HG03378 (cell line): ENCODE data around the gene KISS1R.

Experiments
- ATAC-seq: cut with Tn5 transposase; IDR thresholded peaks from one replicate; pipeline ENCODE4 v1.9.1; 2021; ENCODE audit warnings: mild to moderate bottlenecking, moderate library complexity; ENCODE audit not compliant: unreplicated experiment

Gene KISS1R

DNA sequence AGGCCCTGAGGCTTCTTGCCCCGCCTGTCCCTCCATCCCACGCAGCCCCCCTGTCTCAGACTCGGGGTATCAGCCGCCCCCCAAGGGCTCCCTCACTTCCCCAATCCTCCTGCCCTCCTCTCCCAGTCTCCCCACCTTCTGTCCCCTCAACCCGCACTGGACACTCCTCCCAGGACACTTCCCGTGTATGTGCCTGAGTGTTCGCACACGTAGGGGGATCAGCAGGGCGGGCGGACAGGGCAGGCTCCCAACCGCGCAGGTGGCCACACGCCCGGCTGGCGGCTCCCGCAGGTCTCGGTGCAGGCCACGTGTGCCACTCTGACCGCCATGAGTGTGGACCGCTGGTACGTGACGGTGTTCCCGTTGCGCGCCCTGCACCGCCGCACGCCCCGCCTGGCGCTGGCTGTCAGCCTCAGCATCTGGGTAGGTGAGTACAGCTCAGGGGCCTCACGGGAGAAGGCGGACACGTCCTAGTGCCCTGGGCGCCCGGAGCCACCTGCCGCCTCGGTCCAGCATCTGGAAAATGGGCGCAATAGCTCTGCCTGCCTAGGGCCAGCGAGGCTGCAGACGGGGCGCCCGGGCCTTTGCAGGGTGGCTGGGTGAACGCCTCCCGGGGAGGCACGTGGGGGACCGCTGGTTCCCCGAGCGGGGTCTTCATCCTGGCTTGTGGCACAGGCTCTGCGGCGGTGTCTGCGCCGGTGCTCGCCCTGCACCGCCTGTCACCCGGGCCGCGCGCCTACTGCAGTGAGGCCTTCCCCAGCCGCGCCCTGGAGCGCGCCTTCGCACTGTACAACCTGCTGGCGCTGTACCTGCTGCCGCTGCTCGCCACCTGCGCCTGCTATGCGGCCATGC is 2.3 kb downstream of the KISS1R start:
- no peak for ATAC-seq

DNA sequence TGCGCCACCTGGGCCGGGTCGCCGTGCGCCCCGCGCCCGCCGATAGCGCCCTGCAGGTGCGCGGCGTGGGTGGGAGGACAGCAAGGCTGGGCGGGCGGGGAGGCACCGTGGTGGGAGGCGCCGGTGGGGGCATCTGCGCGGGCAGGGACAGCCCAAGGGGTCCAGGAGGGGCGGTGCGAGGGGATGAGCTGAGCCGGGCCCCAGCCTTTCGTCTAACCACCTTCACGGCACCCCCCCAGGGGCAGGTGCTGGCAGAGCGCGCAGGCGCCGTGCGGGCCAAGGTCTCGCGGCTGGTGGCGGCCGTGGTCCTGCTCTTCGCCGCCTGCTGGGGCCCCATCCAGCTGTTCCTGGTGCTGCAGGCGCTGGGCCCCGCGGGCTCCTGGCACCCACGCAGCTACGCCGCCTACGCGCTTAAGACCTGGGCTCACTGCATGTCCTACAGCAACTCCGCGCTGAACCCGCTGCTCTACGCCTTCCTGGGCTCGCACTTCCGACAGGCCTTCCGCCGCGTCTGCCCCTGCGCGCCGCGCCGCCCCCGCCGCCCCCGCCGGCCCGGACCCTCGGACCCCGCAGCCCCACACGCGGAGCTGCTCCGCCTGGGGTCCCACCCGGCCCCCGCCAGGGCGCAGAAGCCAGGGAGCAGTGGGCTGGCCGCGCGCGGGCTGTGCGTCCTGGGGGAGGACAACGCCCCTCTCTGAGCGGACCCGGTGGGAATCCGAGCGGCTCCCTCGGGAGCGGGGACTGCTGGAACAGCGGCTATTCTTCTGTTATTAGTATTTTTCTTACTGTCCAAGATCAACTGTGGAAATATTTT is 3.1 kb downstream of the KISS1R start:
- ATAC-seq, result no peak

DNA sequence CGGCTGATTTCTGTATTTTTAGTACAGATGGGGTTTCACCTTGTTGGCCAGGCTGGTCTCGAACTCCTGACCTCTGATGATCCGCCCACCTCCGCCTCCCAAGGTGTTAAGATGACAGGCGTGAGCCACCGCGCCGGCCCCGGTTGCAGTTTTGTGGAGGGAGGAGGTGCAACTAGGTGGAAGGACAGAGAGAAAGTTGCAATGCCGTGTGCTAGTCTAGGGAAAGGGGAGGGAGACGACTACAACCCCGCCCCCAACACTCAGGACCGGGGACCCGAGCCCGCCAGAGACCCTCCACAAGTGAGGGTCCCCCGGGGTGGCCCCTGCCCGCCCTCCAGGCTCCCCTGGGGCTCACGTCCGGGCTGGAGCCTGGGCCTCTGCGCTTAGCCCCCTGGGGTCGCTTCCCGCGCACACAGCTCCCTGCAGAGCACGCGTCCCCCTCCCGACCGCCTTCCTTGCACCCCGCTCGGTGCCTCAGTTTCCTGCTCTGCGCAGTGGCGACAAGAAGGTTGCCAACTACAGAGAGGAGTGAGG is 7.5 kb downstream of the KISS1R start:
- ATAC-seq, result no peak

DNA sequence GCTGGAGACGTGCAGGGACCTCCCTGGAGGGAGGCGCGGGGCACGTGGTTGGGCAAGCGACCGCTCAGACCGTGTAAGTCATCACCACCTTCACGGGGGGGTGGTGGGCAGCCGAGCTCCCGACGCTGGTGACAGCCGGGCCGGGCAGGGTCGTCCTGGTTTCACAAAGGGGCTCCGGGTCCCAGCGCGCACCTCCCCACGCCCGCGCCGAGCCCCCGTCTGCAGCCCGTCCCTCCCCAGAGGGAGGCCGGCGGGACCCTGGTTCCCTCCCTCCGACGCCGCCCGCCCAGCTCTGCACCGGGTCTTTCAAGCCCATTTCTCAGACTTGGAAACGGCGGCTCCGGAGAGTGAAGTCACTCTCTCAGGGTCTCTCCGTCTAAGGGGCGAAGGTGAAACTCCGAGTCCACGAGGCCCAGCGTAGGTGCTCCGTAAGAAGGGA is 8.0 kb downstream of the KISS1R start:
- ATAC-seq, result peak; percentile 49

DNA sequence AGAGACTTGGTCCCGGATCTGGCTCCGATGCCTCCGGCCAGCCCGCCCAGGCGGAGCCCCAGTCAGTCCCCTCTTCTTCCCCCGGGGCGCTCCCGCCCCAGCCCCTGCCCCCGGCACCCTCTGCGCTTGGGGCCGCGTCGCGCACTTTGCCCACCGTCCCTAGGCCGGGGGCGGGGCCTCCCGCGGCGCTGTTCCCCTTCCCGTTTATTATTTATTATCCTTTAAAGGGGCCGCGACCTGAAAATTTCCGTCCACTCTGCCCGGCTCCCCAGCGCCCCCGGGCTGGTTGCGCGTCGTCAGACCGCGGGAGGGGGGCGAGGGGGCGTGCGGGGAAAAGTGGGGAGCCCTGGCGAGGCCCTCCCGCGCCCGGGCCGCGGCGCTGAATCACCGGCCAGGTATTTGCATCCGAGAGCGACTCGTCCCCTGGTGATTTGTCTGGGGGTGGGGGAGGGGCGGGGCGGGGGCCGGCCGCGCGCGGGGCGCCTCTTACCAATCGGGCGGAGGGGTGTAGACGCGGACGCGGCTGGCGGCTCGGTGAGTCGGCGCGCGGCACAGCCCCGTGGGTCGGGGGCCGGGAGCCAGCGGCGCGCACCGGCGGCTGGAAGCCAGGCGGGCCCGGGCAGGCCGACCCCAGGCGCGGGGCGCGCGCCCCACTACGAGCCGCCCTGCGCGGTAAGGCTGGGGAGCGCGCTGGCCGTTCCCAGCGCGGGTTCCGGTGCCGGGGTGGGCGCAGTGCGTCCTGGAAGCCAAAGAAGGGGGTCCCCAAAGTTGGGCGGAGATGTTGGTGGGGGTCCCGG is 8.6 kb downstream of the KISS1R start, which contains the start of gene ARID3A:
Gene ARID3A (plus strand): TSS at position 510 of the 797 bp plus-strand sequence. CDS start 3,494 bp downstream, outside the sequence.
- peak; percentile 54 for ATAC-seq

DNA sequence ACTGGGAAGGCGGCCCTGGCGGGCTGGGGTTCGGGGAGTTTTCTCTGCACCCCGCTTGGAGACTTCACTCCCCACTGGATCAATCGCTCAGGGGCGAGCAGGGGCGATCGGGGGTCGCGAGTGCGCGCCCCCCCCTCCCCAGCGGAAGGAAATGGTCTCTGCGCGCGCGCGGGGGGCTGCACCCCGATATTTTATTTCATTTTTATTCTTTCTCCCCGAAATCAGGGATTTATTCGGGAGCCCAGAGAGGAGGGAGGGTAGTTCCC is 9.1 kb downstream of the KISS1R start:
- no peak for ATAC-seq

DNA sequence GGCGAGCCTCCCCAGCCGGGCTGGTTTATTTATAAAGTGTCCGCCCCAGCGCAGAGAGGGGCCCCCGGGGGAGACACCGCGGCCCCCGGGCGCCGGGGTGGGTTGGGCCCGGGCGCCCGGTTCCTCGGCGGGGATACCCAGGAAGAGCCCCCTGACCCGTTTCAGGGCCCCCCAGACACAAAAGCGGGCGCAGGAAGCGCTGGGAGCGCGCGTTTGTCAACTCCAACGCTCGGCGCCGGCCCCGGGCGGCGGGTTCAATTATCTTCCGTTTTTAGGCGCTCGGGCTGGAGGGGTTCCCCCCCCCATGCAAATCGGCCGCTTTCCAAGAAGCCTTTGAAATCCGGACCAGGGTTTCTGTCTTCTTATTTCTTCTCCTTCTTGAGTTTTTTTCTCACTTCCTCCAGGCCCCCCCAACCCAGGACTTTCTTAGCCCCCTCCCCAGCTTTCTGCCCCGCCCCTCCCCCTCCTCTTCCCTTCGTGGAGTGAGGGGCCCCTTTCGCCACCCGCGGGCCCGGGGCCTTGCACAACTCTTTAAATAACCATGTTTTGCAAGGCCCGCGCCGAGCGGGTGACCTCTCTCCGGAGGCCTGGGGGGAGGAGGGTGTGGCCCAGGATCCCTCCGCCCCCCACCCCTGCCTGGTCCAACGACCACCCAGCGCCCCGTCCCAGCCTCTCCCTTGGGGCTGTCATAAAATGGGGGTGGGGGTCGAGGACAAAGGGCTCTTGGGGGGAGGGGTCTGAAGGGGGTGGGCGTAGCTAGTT is 9.6 kb downstream of the KISS1R start:
- no peak for ATAC-seq

DNA sequence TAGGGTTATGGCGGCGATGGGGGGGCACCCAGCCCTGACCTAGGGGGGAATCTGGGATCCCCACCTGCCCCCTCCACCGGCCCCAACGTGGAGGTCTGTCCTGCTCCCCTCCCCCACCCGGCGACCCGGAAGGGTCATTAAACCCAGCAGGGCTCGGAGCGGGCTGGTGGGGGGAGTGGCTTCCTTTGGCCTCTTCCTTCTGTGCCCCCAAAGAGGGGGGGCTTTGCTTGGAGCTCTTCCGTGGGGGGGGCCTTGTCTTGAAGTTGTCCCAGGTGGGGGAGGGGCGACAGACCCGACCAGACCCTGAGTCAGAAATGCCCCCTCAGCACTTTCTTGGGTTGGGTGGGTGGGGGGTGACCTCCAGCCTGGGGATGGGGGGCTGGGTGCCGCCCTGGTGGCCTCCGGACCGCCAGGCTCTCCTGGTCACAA is 10.2 kb downstream of the KISS1R start:
- no peak for ATAC-seq

DNA sequence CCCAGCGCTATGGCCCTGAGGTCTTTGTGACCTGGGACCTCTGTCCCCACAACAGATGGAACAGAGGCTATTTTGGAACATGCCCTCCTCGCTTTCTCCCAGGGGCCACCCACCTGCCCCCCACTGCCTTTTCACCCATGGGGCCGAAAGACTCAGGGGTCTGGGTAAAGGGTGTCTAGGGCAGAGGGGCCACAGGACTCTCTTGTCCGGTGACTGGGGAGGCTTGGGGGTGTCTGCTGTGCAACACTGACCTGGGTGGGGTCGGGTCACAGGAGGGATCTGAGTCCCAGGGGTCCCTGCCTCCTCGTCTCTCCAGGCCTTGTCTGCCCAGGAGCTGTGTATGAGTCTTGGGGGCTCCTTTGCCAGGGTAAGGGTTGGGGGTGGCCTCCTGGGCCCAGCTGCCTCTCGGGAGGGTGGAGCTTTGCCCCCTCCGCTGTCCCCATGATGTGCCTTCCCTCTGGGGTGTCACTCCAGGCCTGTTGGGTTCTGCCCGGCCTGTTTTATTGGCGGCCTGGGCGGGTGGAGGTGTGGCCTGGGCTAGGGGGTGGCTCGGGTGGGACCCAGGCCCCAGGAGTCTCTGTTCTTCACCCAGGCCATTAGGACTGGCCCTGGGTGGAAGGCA is 10.8 kb downstream of the KISS1R start:
- no peak for ATAC-seq

DNA sequence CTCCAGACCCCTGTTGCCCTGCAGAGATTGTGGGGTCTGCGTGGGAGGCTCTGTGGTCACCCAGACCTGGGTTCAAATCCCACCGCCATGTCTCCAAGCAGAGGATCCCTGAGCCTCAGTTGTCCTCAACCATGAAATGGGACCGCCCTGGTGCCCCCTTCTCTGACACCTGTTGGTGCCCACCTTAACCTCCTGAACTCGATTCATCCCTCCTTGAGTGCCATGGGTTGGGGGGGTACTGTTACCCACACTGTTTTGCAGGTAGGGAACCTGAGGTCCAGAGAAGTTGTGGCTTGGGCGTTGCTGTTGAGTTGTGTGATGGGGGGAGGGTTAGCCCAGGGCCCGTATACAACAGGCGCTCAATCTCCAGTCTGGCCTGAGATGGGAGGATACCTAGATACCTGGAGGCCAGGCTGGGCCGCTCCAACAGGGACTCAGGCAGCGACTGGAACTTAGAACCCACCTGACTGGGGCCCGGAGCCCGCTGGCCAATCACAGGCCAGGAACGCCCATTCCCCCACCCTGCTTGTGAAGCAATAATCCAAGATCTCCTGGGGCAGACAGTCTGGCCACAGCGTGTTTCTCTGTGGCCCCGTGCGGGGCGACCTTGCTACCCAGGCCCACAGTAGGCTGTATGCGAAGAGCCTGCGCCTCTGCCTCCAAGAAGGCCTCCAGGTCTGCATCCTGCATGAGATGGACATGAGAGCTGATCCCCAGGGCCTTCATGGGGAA is 11.5 kb downstream of the KISS1R start:
- ATAC-seq, result no peak

DNA sequence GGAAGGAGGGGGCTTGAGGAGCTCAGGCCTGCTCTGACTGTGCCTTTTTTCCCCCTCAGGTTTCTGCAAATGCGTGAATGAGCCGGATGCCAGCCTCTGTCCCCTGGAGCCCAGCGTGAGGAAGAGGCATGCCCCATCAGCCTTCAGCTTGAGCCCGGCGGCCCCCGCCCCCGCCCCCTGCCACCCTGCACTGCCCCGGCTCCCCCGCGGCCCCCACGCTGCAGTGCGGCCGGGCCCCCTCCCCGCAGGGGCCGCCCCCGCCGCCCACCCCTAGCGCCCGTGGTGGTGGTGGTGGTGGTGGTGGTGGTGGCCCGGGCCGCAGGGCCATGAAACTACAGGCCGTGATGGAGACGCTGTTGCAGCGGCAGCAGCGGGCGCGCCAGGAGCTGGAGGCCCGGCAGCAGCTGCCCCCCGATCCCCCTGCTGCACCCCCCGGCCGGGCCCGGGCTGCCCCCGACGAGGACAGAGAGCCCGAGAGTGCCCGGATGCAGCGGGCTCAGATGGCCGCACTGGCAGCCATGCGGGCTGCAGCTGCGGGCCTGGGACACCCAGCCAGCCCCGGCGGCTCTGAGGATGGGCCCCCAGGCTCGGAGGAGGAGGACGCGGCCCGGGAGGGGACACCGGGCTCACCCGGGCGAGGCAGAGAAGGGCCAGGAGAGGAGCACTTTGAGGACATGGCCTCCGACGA is 12.2 kb downstream of the KISS1R start:
- ATAC-seq, result no peak

DNA sequence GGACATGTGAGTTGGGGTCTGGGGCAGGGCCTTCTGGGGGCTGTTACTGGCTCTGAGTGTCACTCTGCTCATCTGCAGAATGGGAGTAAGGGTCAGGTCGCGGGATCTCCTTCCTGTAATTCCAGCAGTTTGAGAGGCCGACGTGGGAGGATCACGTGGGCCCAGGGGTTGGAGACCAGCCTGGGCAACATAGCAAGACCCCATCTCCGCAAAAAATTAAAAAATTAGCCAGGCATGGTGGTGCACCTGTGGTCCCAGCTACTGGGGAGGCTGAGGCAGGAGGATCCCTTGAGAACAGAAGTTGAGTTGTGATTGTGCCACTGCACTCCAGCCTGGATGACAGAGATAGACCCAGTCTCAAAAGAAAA is 12.7 kb downstream of the KISS1R start:
- no peak for ATAC-seq

DNA sequence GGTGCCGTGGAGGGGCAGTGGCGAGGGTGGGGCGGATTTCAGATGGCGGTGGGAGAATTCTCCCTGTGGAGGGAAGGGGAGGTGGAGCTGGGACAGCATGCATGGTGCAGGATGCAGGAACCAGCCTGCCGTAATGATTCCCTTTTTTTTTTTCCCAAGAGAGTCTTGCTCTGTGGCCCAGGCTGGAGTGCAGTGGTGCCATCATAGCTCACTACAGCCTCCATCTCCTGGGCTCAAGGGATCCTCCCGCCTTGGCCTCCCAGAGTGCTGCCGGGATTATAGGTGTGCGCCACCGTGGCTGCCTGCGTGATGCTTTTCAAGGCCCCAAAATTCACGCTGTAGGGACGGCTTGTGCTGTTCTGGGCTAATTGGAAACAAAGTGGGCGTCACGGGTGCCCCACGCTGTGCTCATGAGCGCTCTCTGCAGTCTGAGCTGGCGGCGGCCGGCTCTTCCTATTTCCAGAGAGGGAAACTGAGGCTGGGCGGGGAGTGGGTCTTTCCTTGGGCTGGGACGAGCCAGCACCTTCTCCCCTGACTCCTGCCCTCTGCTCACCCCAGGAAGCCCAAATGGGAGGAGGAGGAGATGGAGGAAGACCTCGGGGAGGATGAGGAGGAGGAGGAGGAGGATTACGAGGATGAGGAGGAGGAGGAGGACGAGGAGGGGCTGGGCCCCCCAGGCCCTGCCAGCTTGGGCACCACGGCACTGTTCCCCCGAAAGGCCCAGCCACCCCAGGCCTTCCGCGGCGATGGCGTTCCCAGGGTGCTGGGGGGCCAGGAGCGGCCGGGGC is 14.9 kb downstream of the KISS1R start:
- no peak for ATAC-seq

DNA sequence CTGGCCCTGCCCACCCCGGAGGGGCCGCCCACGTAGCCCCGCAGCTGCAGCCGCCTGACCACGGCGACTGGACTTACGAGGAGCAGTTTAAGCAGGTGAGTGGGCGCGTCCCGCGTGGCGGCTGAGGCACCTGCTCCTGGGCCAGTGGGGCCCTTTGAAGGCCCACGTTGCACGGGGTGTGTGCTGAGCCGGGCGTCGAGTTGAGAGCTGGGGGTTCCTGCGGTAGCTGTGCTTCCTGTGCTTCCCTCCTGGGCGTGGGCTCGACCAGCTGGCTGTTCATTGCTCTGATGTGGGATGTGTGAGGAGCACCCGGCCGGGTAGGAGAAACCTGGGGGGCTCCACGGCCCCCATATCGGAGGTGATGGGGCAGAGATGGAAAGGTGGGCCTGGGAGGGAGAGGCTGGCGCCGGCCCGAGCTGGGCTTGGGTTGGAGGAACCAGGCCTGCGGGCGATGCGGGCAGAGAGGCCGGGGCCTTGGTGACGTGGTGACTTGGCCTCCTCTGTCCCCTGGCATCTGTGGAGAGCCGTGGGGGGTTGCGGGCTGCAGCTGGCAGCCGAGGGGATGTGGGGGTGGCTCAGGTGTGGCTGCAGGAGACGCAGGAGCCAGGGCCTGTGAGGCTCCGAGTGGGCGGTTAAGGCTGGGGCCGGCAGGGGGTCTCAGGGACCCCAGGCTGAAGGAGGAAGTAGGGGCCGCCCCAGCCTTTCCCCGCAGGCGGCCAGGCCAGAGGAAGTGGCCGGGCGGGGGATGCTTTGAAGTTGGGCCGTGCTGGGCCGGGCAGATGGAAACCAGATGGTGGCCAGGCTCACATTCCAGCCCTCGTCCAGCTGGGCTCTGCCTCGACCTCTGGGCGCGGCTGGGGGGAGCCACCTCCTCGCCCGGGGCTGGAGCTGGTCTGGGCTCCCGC is 15.8 kb downstream of the KISS1R start:
- no peak for ATAC-seq

DNA sequence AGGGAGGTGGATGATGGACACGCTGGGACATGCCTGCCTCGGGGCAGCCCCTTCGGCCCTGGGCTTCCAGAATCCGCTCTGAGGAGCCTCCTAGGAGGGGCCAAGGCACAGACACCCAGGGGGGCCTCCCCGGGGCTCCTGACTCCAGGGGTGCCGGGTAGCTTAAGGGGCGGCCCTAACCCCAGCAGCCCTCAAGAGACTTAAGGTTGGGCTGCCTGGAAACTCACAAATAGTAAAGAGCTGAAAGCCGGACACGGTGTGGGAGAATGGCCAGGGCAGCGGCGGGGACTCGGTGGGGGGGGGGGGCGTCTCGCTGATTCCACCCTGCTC is 16.4 kb downstream of the KISS1R start:
- ATAC-seq, result no peak

DNA sequence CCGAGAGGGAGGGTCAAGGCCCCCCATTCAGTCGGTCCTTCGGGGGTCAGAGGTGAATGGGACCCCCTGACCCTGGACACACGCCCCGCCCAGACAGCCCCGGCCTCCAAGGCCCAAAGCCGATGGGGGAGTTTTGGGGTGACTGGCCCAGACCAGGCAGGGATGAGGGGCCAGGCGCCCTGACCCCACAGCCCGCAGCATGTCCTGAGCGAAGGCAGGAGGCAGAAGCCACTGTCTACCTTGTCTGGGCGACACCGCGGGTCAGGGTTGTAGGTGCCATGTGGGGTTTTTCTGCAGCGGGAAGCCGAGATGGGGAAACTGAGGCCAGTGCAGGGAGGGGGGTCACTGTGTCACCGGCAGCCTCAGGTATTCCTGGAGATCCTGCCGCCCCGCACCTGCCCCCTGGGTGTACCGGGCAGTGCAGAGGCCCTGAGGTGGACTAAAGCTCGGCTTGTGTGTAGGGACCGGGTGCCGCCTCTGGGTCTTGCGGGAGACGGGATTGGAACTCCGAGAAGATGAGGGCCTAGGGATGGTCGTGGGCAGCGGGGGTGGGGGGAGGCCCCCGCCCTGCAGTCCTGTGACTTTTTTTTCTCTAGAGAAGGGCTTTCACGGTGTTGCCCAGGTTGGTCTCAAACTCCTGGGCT is 17.2 kb downstream of the KISS1R start:
- no peak for ATAC-seq
